Osteoblast (primary cell): ENCODE measurements around the gene COA7. TPM values are rescaled to one million over a fixed set of nuclear protein-coding genes. Genes with fewer than 3 reads are reported as not detected.

Experiments used
- DNase-seq: peaks from one replicate; pipeline ENCODE4 v3.0.0; 2011; ENCODE audit warnings: low spot score, mixed read lengths; ENCODE audit not compliant: insufficient read length; ENCODE audit errors: missing footprints
- H2AFZ ChIP-seq: 2 replicates; pipeline ENCODE4 v1.6.0; 2011; ENCODE audit warnings: mild to moderate bottlenecking, low read length
- H3K27ac ChIP-seq: 2 replicates; pipeline ENCODE4 v1.5.1; 2011; ENCODE audit warnings: mild to moderate bottlenecking, low read depth, low read length, moderate library complexity
- H3K27me3 ChIP-seq: 2 replicates; pipeline ENCODE4 v1.6.0; 2012; ENCODE audit warnings: mild to moderate bottlenecking, control low read depth, inconsistent platforms, low read length, moderate library complexity; ENCODE audit not compliant: insufficient read depth
- H3K36me3 ChIP-seq: 2 replicates; pipeline ENCODE4 v1.5.1; 2011; ENCODE audit warnings: mild to moderate bottlenecking, low read length, control low read depth, moderate library complexity; ENCODE audit not compliant: insufficient read depth
- H3K4me1 ChIP-seq: 2 replicates; pipeline ENCODE4 v1.5.1; 2011; ENCODE audit warnings: mild to moderate bottlenecking, low read length, control low read depth, moderate library complexity; ENCODE audit not compliant: insufficient read depth
- H3K4me2 ChIP-seq: 2 replicates; pipeline ENCODE4 v1.6.0; 2011; ENCODE audit warnings: mild to moderate bottlenecking, low read length; ENCODE audit not compliant: insufficient read depth
- H3K4me3 ChIP-seq: fragments of 200-600 bp; sonication (generic); 3 replicates; pipeline ENCODE4 v1.5.1; 2012; ENCODE audit warnings: mild to moderate bottlenecking, low read length, inconsistent platforms; ENCODE audit not compliant: insufficient read depth
- H3K79me2 ChIP-seq: 2 replicates; pipeline ENCODE4 v1.6.0; 2012; ENCODE audit warnings: mild to moderate bottlenecking, low read length, control low read depth, inconsistent platforms; ENCODE audit not compliant: insufficient read depth
- H3K9me3 ChIP-seq: 2 replicates; pipeline ENCODE4 v1.5.1; 2011; ENCODE audit warnings: low read depth, low read length, control low read depth
- H4K20me1 ChIP-seq: 2 replicates; pipeline ENCODE4 v1.6.0; 2012; ENCODE audit warnings: mild to moderate bottlenecking, low read length, control low read depth; ENCODE audit not compliant: insufficient read depth
- total RNA-seq: library from RNA; depleted of rRNA; stranded (reverse); fragments of >200 nt; gene quantifications from 2 replicates; pipeline ENCODE4 v1.2.3, GENCODE V29; 2012
- TF ChIP-seq, protein P1 (sequence below): IDR thresholded peaks from 2 replicates; pipeline ENCODE4 v1.5.1; 2011; ENCODE audit warnings: mild to moderate bottlenecking, low read depth, low read length, moderate library complexity; ENCODE audit errors: extremely low read depth

The COA7 gene
- total RNA-seq, 1 donor = 14.8 TPM

DNA sequence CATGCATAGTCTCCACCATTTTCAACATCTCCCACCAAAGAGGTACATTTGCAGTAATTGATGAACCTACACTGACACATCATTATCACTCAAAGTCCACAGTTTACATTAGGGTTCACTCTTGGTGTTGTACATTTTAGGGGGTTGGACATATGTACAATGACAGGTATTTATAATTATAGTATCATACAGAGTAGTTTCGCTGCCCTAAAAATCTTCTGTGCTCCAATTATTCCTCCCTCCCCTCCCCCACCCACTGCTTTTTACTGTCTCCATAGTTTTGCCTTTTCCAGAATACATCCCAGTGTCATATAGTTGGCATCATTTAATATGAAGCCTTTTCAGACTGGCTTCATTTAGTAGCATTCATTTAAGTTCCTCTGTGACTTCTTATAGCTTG lies 13.6 kb downstream of the COA7 start:
- Histone ChIP-seq H3K27me3 (no peaks in the 10 kb centered on the region), H3K79me2 (no peaks in the 10 kb centered on the region), H3K4me1 (no peaks in the 10 kb centered on the region), H3K4me3 (no peak overlapping the region), H3K36me3 (peaks cover 16% of the 10 kb centered on the region), H3K4me2 (no peak overlapping the region), H2AFZ (no peak overlapping the region), H3K9me3 (no peaks in the 10 kb centered on the region), H3K27ac (no peak overlapping the region), H4K20me1 (no peaks in the 10 kb centered on the region)
- DNase-seq = no peak
- TF ChIP-seq, protein P1, sequence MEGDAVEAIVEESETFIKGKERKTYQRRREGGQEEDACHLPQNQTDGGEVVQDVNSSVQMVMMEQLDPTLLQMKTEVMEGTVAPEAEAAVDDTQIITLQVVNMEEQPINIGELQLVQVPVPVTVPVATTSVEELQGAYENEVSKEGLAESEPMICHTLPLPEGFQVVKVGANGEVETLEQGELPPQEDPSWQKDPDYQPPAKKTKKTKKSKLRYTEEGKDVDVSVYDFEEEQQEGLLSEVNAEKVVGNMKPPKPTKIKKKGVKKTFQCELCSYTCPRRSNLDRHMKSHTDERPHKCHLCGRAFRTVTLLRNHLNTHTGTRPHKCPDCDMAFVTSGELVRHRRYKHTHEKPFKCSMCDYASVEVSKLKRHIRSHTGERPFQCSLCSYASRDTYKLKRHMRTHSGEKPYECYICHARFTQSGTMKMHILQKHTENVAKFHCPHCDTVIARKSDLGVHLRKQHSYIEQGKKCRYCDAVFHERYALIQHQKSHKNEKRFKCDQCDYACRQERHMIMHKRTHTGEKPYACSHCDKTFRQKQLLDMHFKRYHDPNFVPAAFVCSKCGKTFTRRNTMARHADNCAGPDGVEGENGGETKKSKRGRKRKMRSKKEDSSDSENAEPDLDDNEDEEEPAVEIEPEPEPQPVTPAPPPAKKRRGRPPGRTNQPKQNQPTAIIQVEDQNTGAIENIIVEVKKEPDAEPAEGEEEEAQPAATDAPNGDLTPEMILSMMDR = no peak

DNA sequence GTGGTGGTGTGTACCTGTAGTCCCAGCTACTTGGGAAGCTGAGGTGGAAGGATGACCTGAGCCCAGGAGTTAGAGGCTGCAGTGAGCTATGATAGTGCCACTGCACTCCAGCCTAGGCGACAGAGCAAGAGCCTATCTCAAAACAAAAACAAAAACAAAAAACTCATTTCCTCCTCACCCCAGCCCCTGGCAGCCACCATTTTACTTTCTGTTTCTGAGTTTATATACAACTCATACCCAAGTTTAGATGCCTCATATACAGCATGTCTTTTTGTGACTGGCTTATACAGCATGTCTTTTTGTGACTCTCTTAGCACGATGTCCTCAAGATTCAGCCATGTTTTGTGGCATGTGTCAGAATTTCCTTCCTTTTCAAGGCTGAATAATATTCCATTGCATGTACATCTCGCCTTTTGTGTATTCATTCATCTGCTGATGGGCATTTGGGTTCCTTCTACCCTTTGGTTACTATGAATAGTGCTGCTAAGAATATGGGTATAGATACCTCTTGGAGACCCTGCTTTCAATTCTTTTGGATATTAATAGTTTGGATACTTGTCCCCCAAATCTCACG lies 14.7 kb downstream of the COA7 start:
- no peaks in the 10 kb centered on the region for H3K4me1 ChIP-seq
- no peaks in the 10 kb centered on the region for H3K27me3 ChIP-seq
- H3K9me3 ChIP-seq = no peaks in the 10 kb centered on the region
- H3K36me3 ChIP-seq = peaks cover 16% of the 10 kb centered on the region
- H3K4me3 ChIP-seq = no peak overlapping the region
- no peak for DNase-seq
- H3K4me2 ChIP-seq = no peak overlapping the region
- no peak overlapping the region for H2AFZ ChIP-seq
- H3K27ac ChIP-seq = no peak overlapping the region
- H4K20me1 ChIP-seq = no peaks in the 10 kb centered on the region
- H3K79me2 ChIP-seq = no peaks in the 10 kb centered on the region
- TF ChIP-seq, protein P1 = no peak

DNA sequence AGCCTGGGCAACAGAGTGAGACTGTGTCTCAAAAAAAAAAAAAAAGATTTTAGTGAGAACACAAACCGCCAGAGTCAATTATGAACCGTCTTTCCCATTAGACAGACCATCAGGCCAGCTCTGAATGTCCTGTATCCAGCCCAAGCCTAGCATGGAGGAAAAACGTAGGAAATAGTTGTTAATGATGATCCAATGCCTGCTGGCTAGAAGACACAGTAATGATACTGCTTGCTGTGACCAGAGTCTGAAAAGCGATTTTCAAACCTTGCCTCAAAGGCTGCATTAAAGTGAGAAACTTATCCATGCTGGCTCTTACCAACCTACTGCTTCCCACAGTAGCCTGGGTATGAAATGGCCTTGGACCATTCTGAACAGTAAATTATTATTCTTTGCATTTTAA lies 17.0 kb downstream of the COA7 start:
- H3K4me2 ChIP-seq = no peak overlapping the region

DNA sequence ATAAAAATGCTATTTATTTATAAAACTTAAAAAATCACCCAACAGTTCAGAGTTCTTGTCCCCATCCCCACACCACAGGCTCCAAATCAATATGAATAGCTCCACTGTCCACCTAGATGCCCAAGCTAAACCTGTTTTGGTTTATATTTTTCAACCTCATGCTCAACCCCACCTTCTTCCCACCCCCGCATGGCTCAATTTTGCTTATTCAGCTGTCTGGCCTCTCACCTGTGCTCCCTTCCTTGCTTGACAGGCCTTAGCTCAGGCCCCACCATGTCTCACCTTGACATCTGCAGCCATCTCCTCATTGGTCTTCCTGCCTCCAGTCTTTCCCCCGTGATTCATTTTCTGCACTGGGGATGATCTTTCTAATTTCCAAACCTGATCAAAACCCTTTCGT lies 17.8 kb downstream of the COA7 start:
- TF ChIP-seq, protein P1 = no peak
- Histone ChIP-seq H3K27ac (no peak overlapping the region), H3K36me3 (no peaks in the 10 kb centered on the region), H4K20me1 (no peaks in the 10 kb centered on the region), H3K4me3 (no peak overlapping the region), H3K79me2 (no peaks in the 10 kb centered on the region), H3K9me3 (no peaks in the 10 kb centered on the region), H3K27me3 (no peaks in the 10 kb centered on the region), H3K4me1 (no peaks in the 10 kb centered on the region), H2AFZ (no peak overlapping the region), H3K4me2 (no peak overlapping the region)
- DNase-seq = no peak

More for the DNA sequence above, 17.0 kb downstream of the COA7 start:
- Histone ChIP-seq H3K27ac (no peak overlapping the region), H3K79me2 (no peaks in the 10 kb centered on the region), H3K36me3 (no peaks in the 10 kb centered on the region), H3K27me3 (no peaks in the 10 kb centered on the region), H3K4me1 (no peaks in the 10 kb centered on the region), H2AFZ (no peak overlapping the region), H3K9me3 (no peaks in the 10 kb centered on the region), H4K20me1 (no peaks in the 10 kb centered on the region), H3K4me3 (no peak overlapping the region)
- no peak for DNase-seq
- TF ChIP-seq, protein P1 = no peak
